ENCODE measurements around the gene BMPR1A. TPM values are rescaled to one million over a fixed set of nuclear protein-coding genes. Genes with fewer than 3 reads are reported as not detected.

BMPR1A gene
- total and polyA plus RNA-seq, 10 of the 15 experiments (the other 5 are each of a cell fraction or from before 2014, with no cell fraction given) = 2.3 to 22.7 (median 13.1) TPM

- Histone ChIP-seq H4K20me1 (ENCODE audit: control insufficient read depth, insufficient read depth) (no peaks in the 10 kb centered on the region), H3K4me3 (no peak overlapping the region), H3K79me2 (ENCODE audit: control insufficient read depth, insufficient read depth, low read length) (no peaks in the 10 kb centered on the region), H3K4me1 (ENCODE audit: control insufficient read depth, insufficient read depth, low read length) (peaks cover 3% of the 10 kb centered on the region; the same call in 1 of the 2 replicates), H3K4me2 (ENCODE audit: control insufficient read depth, insufficient read depth) (no peak overlapping the region), H2AFZ (ENCODE audit: control insufficient read depth, low read depth, low read length) (no peak overlapping the region), H3K27ac (ENCODE audit: control insufficient read depth, insufficient read depth) (no peak overlapping the region), H3K9me3 (replicated peaks; ENCODE audit: control insufficient read depth, insufficient read depth, low read length) (no peaks in the 10 kb centered on the region; the same call in 2 of the 3 replicates), H3K36me3 (ENCODE audit: control insufficient read depth in 2 of 2, insufficient read depth in 2 of 2, low read length in 1 of 2) (no peaks in the 10 kb centered on the region), H3K27me3 (replicated peaks in 1 of 2; ENCODE audit: control insufficient read depth in 2 of 2, insufficient read depth in 2 of 2, low read length in 1 of 2) (no peaks in the 10 kb centered on the region), H3K9ac (ENCODE audit: control insufficient read depth, insufficient read depth, low read length) (no peak overlapping the region)
- in situ Hi-C loops (cut with MboI) = no loop called here
- no TSS peak for BruUV-seq (replicated peaks)
- DNase-seq (ENCODE audit: low read depth, low spot score) (no peak), ATAC-seq (no peak), FAIRE-seq (no peak)
- ChIA-PET RAD21 (ENCODE audit: unreplicated experiment) (no interaction called here), CTCF (no interaction called here), SMC1A (ENCODE audit: uncharacterized antibody, unreplicated experiment) (no interaction called here), POLR2A (interaction anchor here (0.6 kb wide), 1 partner anchor 143 kb away, joined by 4 read pairs; no protein-coding TSS in a partner anchor)
- WGBS (ENCODE audit: insufficient coverage, insufficient replicate concordance, low lambda C conversion rate, missing lambda C conversion rate) = 49% methylated on average over 13 of the region's 13 CpGs
- intact Hi-C loops (cut with micrococcal nuclease; ENCODE audit: unreplicated experiment) = no loop called here
- TF ChIP-seq CBFB (IDR thresholded peaks at IDR 0.05; ENCODE audit: low read depth) (no peak), NBN (IDR thresholded peaks at IDR 0.05) (no peak), IKZF2 (IDR thresholded peaks at IDR 0.05) (no peak), BACH1 (IDR thresholded peaks at IDR 0.05; ENCODE audit: borderline replicate concordance) (no peak), SMAD1 (IDR thresholded peaks at IDR 0.05; ENCODE audit: low read depth, partially characterized antibody) (no peak), TBL1XR1 (IDR thresholded peaks at IDR 0.05; ENCODE audit: low read depth, low read length) (no peak), RFX5 (IDR thresholded peaks at IDR 0.05; ENCODE audit: low read depth, low read length) (no peak), USF2 (IDR thresholded peaks at IDR 0.05; ENCODE audit: borderline replicate concordance, low read depth, low read length) (no peak), PKNOX1 (IDR thresholded peaks at IDR 0.05) (no peak), TCF7 (IDR thresholded peaks at IDR 0.05; ENCODE audit: borderline replicate concordance) (no peak), CBX5 (IDR thresholded peaks at IDR 0.05; ENCODE audit: low read depth) (no peak), PML (IDR thresholded peaks at IDR 0.05; ENCODE audit: low read length) (no peak), ASH2L (IDR thresholded peaks at IDR 0.05; ENCODE audit: borderline replicate concordance, low read depth) (no peak), SIN3A (IDR thresholded peaks at IDR 0.05; ENCODE audit: low read depth, low read length) (no peak)
- TF ChIP-seq, protein P1, sequence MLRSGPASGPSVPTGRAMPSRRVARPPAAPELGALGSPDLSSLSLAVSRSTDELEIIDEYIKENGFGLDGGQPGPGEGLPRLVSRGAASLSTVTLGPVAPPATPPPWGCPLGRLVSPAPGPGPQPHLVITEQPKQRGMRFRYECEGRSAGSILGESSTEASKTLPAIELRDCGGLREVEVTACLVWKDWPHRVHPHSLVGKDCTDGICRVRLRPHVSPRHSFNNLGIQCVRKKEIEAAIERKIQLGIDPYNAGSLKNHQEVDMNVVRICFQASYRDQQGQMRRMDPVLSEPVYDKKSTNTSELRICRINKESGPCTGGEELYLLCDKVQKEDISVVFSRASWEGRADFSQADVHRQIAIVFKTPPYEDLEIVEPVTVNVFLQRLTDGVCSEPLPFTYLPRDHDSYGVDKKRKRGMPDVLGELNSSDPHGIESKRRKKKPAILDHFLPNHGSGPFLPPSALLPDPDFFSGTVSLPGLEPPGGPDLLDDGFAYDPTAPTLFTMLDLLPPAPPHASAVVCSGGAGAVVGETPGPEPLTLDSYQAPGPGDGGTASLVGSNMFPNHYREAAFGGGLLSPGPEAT (IDR thresholded peaks at IDR 0.05; ENCODE audit: low read depth) = no peak
- TF ChIP-seq, protein P2, sequence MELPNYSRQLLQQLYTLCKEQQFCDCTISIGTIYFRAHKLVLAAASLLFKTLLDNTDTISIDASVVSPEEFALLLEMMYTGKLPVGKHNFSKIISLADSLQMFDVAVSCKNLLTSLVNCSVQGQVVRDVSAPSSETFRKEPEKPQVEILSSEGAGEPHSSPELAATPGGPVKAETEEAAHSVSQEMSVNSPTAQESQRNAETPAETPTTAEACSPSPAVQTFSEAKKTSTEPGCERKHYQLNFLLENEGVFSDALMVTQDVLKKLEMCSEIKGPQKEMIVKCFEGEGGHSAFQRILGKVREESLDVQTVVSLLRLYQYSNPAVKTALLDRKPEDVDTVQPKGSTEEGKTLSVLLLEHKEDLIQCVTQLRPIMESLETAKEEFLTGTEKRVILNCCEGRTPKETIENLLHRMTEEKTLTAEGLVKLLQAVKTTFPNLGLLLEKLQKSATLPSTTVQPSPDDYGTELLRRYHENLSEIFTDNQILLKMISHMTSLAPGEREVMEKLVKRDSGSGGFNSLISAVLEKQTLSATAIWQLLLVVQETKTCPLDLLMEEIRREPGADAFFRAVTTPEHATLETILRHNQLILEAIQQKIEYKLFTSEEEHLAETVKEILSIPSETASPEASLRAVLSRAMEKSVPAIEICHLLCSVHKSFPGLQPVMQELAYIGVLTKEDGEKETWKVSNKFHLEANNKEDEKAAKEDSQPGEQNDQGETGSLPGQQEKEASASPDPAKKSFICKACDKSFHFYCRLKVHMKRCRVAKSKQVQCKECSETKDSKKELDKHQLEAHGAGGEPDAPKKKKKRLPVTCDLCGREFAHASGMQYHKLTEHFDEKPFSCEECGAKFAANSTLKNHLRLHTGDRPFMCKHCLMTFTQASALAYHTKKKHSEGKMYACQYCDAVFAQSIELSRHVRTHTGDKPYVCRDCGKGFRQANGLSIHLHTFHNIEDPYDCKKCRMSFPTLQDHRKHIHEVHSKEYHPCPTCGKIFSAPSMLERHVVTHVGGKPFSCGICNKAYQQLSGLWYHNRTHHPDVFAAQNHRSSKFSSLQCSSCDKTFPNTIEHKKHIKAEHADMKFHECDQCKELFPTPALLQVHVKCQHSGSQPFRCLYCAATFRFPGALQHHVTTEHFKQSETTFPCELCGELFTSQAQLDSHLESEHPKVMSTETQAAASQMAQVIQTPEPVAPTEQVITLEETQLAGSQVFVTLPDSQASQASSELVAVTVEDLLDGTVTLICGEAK (IDR thresholded peaks at IDR 0.05; ENCODE audit: borderline replicate concordance) = no peak
Measured at GRCh38 chr10:86954681-86955500, 198.5 kb downstream of the BMPR1A start.

Data from GM12878 (cell line).